DMS53 treated with DMSO at 0.1 percent for 48 hours (cell line): ENCODE data around the gene TTC21A.

Source experiments
- DNase-seq: peaks from one replicate; lab custom pipeline; 2025; ENCODE audit not compliant: unreplicated experiment; lab: John Stamatoyannopoulos, UW

Gene TTC21A

GRCh38 chr3:39135170-39135805 lies 27.8 kb downstream of the TTC21A start:
- DNase-seq = no peak

GRCh38 chr3:39136533-39137434 lies 29.3 kb downstream of the TTC21A start:
- no peak for DNase-seq

GRCh38 chr3:39137435-39137936 lies 30.0 kb downstream of the TTC21A start:
- DNase-seq = no peak

GRCh38 chr3:39137991-39138803 lies 30.7 kb downstream of the TTC21A start:
- no peak for DNase-seq

- no peak for DNase-seq
These were observed 31.4 kb downstream of the TTC21A start for GRCh38 chr3:39138804-39139415.

GRCh38 chr3:39139442-39139841 lies 32.0 kb downstream of the TTC21A start:
- no peak for DNase-seq

GRCh38 chr3:39140341-39140971 lies 33.0 kb downstream of the TTC21A start:
- no peak for DNase-seq

GRCh38 chr3:39141171-39141995 lies 33.9 kb downstream of the TTC21A start:
- DNase-seq = no peak

- no peak for DNase-seq
These were observed 34.6 kb downstream of the TTC21A start for GRCh38 chr3:39142067-39142466.

- no peak for DNase-seq
These were observed 35.8 kb downstream of the TTC21A start for GRCh38 chr3:39143051-39143885.

GRCh38 chr3:39144095-39144747 lies 36.7 kb downstream of the TTC21A start:
- no peak for DNase-seq

- no peak for DNase-seq
These were observed 37.4 kb downstream of the TTC21A start for GRCh38 chr3:39144748-39145380.

- DNase-seq = no peak
These were observed 38.6 kb downstream of the TTC21A start for GRCh38 chr3:39146083-39146501.

GRCh38 chr3:39146611-39147591 lies 39.4 kb downstream of the TTC21A start:
- DNase-seq = no peak

GRCh38 chr3:39147711-39148434 lies 40.4 kb downstream of the TTC21A start:
- DNase-seq = no peak
